H7 (cell line): Measurements from ENCODE around the gene FLT1. TPM values are rescaled to one million over a fixed set of nuclear protein-coding genes. Genes with fewer than 3 reads are reported as not detected.

Experiments used
- DNase-seq: peaks from one replicate; pipeline ENCODE4 v3.0.0; 2012
- H3K27me3 ChIP-seq: 2 replicates; pipeline ENCODE4 v1.6.0; 2011; ENCODE audit warnings: mild to moderate bottlenecking, low read length; ENCODE audit not compliant: control insufficient read depth, insufficient read depth
- H3K36me3 ChIP-seq: replicated peaks from 2 replicates; pipeline ENCODE4 v1.5.1; 2011; ENCODE audit warnings: low read length; ENCODE audit not compliant: control insufficient read depth, insufficient read depth
- H3K4me3 ChIP-seq: 2 replicates; pipeline ENCODE4 v1.5.1; 2011; ENCODE audit warnings: low read depth, mild to moderate bottlenecking, control low read depth, low read length, moderate library complexity; ENCODE audit not compliant: insufficient read depth
- total RNA-seq: library from RNA; depleted of rRNA; stranded (reverse); fragments of >200 nt; shearing (Covaris generic); gene quantifications from 2 replicates; pipeline ENCODE4 v1.2.3, GENCODE V29; 2014

FLT1 gene
- total RNA-seq, 1 experiment from 2014 or later: 55.3 TPM

DNA sequence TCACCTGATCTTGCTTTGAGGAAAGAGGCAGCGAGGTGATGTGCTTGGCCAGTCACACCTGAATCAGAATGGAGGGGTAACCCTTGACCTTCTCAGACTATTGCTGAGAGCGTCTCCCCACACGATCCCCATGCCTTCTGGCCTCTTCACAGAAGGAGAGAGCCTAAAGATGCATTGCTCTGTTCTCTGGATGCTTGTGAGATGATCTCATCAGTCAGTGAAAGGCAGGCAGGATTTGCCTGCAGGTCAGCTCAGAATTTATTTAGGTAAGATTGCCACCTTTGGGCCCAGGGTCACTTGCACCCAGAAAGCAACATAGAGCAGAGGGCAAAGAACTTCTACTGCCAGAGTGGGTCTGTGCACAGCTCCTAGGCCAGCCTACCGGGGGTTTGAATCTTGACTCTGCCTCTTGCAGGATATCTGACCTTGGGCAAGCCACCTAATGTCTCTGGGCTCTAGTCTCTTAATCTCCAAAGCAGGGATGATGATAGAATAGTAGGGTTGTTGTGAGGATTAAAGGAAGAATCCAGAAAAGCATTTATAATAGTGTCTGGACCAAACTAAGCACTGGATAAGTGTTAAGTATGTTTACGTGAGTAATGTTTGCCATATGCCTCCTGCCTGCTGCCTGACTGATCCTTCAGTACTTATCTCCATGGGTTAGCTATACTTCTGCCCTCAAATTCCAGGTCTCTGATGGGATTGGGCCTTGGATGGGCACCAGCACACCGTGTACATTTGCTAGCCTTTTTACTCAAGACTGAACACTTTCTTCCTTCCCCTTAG is 8.4 kb upstream of the FLT1 start:
- peak; percentile 61 for DNase-seq
- Histone ChIP-seq H3K4me3 (no peak overlapping the region), H3K27me3 (no peaks in the 10 kb centered on the region), H3K36me3 (no peaks in the 10 kb centered on the region)

DNA sequence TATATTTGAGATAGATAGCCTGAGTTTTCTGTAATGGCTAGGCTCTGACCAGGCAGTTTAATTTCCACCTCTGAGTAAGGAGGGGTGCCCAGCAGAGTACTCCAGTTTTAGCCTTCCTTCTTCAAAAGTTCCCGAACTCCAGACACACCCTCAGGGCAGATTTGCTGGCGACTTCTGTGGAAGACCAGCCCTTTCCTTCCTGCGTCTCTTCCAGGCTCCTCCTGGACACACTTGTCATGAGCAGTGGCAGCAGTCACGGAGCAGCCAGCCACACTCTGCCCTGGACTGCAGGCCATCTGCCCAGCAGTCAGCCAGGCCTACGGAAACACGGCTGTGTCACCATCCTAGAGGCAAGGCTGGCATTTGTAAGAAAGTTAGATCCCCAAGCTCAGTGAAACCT is 6.6 kb upstream of the FLT1 start:
- peak; percentile 12 for DNase-seq
- no peaks in the 10 kb centered on the region for H3K36me3 ChIP-seq
- H3K27me3 ChIP-seq: peaks cover 4% of the 10 kb centered on the region
- no peak overlapping the region for H3K4me3 ChIP-seq

DNA sequence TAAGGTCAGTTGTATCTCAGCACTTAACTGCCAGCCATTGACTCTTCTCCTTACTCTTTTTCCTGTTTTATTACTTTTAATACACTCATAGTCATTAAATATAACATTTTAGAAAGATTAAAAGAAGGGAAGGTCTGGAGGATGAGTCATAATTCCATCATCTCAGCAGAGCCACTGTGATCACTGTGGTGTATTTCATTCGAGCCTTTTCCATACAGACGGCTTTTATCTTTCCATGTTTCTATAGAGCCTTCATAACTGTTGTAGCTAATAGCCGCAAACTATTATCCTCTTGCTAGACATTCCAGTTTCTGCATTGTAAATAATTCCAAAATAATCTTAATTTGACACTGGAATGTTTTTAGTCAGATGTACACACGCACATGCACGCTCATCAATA is 4.7 kb upstream of the FLT1 start:
- H3K4me3 ChIP-seq: no peak overlapping the region
- H3K36me3 ChIP-seq: no peaks in the 10 kb centered on the region
- H3K27me3 ChIP-seq: peaks cover 16% of the 10 kb centered on the region
- no peak for DNase-seq

DNA sequence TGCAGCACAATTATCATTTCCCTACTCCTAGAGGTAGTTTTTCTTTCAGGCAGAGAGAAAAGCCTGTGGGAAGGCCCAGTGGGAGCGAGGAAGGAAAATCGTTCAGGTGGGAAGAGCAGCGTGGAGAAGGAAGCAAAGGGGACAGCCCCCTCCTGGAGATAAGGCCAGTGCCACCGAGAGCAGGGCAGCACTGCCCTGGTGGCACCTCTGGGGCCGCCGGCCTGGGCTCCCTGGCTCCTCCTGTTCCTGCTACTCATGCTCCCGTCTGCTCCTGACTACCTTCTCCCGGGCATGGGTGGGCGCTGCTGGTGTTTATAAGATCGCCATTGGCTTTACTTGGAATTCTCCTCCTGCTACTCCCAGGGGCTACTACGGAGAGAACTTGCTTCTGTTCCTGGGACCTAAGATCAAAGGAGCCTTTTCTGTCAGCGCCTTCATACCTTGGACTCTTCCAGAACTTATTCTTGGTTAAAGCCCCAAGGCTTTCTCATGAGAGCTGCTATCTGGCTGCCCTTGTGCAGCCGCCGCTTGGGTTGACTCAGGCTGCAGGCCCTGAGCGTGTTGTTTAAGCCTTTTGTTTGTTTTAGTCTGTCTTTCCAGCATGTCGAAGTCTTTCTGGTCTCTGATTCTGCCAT is 3.7 kb upstream of the FLT1 start:
- DNase-seq: peak; percentile 41
- H3K4me3 ChIP-seq: no peak overlapping the region
- peaks cover 24% of the 10 kb centered on the region for H3K27me3 ChIP-seq
- H3K36me3 ChIP-seq: no peaks in the 10 kb centered on the region

DNA sequence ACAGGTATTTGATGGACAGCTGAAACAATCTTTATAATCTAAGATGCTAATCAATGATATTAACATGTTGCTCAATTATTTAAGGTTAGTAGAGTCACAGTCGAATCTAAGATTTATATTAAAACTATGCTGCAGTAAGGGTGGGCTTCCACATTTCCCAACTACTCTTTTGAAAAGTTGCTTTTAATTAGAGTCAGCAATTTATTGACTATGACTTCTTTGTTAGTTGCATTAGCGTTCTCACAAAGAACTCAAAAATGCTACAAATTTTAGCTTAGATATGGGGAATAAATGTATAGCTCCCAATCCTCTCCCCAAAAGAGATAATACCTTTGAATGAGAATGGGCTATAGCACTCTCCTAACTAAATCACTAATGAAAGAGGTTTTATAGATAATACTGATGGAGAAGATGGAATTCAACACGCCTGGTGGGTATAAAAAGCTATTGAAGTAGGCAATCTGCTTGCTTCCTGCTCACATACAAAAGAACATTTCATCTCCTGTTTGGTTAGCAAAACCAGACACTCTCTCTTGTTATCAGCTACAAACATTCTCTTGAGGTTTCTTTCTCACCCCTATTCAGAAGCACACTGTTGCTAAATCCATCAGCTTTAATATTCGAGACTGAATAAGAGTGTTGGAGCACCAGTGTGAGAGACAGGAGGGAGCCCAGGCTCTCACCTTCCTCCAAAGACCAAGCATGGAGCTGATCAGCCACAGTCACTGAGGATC is 2.4 kb upstream of the FLT1 start:
- H3K36me3 ChIP-seq: no peaks in the 10 kb centered on the region
- peak; percentile 12 for DNase-seq
- no peak overlapping the region for H3K4me3 ChIP-seq
- H3K27me3 ChIP-seq: peaks cover 25% of the 10 kb centered on the region

DNA sequence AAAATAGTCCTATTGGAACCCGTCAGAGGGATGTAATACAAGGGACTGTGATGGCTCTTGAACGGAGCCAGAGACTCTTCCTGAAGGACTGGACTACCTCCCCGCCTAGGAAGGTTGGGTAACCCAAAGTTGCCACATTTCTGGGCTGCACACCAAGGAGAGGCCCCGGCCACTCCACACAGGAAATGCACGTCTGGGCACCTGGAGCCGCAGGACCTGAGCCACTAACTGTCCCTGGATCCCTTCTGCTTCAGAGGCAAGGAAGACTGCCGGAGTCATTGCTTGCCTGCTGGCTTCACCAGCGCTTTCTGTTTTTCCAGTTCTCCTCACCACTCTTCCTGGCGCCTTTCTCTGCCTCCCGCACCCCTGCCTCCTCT is 1.2 kb upstream of the FLT1 start:
- peak overlapping the region; percentile 14 for H3K4me3 ChIP-seq

DNA sequence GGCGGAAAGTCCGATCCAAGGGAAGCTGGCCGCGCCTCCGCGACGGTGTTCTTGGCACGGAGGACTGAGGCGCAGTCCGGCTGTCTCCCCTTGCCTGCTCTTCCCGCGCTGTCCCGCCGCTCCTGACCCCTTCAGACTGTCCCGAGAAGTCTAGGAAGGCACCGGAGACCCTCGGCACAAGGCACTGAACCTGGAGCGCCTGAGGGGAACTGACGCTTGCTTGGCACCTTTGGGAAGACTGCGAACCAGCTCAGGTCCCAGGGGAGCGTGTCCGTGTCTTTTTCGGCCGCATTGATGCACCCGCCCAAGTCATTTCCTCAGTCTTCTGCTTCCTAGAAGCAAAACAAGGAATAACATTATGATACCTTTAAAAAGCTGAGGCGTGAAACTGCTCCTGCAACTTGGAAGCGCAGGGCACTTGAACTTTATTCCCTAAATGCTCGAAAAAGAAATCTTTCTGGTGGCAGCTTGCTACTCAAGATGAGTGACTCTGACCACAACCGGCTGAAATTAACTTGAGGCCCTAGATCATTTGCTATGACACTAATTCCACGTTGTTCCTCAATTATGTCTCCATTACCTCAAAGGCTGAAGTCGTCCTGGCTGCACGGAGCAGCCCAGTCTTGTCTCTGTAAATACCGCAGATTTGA is 735 bp upstream of the FLT1 start:
- Histone ChIP-seq H3K4me3 (peak overlapping the region; percentile 90), H3K27me3 (peaks cover 25% of the 10 kb centered on the region), H3K36me3 (no peaks in the 10 kb centered on the region)
- peak; percentile 8 for DNase-seq

More for the DNA sequence above, 1.2 kb upstream of the FLT1 start:
- H3K36me3 ChIP-seq: no peaks in the 10 kb centered on the region
- H3K27me3 ChIP-seq: peaks cover 25% of the 10 kb centered on the region
- peak; percentile 41 for DNase-seq

DNA sequence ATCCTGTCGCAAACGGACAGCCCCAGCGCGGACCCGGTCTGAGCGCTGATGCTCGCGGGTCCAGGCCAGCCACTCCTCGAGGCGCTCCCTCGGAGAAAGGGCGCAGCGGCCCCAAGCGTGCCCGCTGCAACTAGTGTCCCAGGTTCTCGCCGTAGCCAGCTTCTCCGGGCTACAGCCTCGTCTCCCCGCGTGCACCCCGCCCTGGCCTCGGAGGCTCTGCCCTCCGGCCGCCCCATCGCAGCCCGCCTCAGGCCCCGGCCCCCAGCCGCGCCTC is 487 bp downstream of the FLT1 start:
- peak overlapping the region; percentile 90 for H3K4me3 ChIP-seq
- DNase-seq: no peak
- peaks cover 25% of the 10 kb centered on the region for H3K27me3 ChIP-seq
- no peaks in the 10 kb centered on the region for H3K36me3 ChIP-seq

DNA sequence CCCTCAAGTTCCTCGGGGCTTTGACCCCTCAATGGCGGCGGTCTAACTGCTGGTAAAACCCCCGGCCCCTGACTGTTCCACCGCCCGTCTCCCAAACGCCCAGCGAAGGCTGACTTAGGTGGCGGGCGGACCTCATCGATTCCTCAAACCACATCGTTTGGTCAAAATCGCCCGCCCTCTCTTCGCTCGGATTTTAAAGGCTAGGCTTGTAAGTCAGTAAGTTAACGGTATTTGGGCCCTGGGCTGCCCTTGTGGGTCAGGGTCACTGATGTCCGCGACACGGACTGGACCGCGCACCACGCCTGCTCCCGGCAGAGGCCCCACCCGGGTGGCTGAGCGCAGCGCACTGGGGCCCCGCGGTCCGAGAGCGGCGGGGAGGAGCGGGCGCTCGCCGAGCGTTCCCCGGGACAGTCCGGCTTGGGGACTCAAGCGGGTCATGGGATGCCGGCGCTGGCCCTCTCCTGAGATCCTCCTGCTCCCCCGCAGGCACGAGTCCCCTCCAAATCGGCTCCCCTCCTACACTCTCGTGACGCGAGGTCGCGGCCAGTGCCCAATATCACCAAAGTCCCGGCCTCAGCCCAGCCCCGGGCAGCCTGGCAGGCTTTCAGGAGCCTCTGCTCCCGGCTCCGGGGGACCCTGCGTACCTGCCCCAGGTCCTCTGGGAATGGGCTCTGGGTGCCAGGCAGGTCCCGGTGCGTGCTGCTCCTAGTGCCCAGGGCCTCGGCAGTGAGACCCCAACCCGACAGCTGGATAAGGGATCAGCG is 1.0 kb downstream of the FLT1 start:
- H3K36me3 ChIP-seq: no peaks in the 10 kb centered on the region
- H3K27me3 ChIP-seq: peaks cover 25% of the 10 kb centered on the region
- peak overlapping the region; percentile 90 for H3K4me3 ChIP-seq
- peak; percentile 68 for DNase-seq

DNA sequence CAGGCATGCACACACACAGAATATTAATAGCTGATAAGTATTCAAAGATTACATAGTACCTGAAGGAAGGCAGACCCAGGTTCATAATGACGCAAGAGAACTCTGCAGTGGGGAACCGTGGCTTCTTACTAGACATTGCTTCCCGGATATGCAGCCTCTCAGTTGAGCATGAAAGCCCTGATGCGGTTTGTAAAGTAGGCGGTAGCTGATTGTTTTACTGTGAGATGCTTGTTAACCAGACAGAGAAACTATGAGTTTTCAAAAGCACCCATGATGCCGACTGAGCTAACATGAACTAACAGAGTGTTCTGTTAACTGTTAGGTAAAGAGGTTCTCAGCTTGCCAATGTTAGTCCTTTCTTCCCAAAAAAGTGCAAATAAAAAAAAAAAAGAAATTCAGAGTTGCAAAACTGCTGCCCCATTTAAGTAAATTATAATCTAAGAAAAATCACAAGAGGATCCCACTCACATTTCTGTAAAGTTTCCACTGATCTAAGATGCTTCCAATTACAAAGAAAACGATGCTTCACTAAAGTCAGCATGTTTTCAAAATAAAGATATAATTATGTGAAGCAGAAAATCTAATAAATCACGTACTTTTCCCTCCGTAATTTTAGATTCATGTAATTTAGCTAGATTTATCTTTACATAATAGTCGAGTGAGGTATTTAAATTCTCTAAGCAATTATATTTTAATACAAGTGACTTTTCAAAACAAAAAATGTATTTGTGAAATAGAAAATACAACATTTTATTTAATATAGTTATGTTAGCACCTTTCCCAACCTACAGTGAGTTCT is 2.2 kb downstream of the FLT1 start:
- peak; percentile 18 for DNase-seq
- peaks cover 25% of the 10 kb centered on the region for H3K27me3 ChIP-seq
- no peaks in the 10 kb centered on the region for H3K36me3 ChIP-seq
- H3K4me3 ChIP-seq: peak overlapping the region; percentile 90

DNA sequence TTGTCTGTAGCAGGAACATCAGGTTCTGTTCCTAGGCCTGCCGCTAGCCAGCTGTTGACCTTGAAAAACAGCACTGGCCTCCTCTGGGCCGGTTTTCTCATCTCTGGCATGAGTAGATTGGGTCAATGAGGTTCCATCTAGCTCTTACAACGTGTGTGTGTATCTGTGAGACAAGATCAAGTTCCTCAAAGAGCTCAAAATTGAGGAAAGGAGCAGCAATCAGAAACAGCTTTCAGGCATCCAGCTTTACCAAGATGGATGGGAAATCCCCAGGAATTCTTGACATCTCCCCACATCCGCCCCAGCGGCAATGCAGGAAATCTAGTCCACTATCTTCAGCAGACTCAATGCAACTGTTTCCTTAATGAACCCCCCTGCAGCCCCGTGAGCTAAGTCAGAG is 4.9 kb downstream of the FLT1 start:
- no peak overlapping the region for H3K4me3 ChIP-seq
- peaks cover 9% of the 10 kb centered on the region for H3K27me3 ChIP-seq
- peak; percentile 34 for DNase-seq
- H3K36me3 ChIP-seq: no peaks in the 10 kb centered on the region; the same call in 1 of the 2 replicates

DNA sequence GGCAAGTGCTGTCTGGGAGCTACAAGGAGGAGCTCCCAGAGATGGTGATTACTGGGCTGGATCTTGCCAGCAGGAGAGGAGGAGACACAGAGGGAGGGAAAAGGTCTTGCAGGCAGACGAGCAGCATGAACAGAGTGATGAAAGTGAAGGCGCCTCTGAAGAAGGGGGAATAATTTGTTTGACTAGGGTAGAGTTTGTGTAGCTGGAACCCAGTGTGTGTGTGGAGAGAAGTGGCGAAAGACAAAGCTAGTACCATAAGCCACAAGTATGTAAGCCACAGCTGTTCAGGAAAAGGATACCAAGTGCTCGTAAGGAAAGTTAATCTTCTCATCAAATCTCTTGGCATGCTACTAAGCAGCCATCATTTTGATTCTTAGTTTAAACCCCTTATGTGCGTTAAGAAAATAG is 5.4 kb downstream of the FLT1 start:
- no peak for DNase-seq
- no peak overlapping the region for H3K4me3 ChIP-seq

DNA sequence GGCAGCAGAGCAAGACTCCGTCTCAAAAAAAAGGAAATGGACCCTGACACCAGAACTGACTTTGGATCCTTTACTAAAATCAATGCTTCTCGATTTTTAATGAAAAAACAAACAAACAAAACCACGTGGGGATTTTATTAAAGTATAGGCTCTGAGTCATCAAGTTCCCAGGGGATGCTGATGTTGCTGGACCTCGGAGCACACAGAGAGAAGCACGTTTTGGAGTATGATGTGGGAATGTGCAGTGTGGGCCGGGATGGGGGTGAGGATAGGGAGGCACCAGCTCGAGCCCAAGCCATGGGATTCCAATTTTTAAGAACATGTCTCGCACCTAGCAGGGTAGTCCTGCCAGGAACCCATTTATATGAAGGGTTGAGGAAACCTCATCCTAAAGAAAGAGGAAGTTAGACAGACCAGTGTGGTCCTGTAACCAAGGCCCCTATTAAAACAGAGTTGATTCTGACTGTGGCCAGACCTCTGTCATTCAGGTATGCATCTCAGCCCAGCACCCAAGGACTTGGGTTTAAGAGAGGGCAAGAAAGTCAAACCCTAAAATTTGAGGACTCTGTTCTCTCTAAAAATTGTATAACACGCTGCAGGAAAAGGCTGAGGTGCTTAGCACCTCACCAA is 6.4 kb downstream of the FLT1 start:
- Histone ChIP-seq H3K4me3 (no peak overlapping the region), H3K36me3 (no peaks in the 10 kb centered on the region; the same call in 1 of the 2 replicates)
- no peak for DNase-seq

More for the DNA sequence above, 5.4 kb downstream of the FLT1 start:
- H3K27me3 ChIP-seq: peaks cover 9% of the 10 kb centered on the region
- no peaks in the 10 kb centered on the region; the same call in 1 of the 2 replicates for H3K36me3 ChIP-seq

More for the DNA sequence above, 6.4 kb downstream of the FLT1 start:
- H3K27me3 ChIP-seq: no peaks in the 10 kb centered on the region; the same call in 1 of the 2 replicates
